HG03558 (cell line): ENCODE data around the gene LZTS3.
"Not testable (repeated sequence)": the region's sequence is repeated elsewhere in the genome, so short reads cannot be mapped to it uniquely, and the experiment has no call there.

ENCODE experiments used
- ATAC-seq: cut with Tn5 transposase; IDR thresholded peaks from one replicate; pipeline ENCODE4 v1.9.1; 2021; ENCODE audit warnings: moderate number of reproducible peaks; ENCODE audit not compliant: unreplicated experiment; ENCODE audit errors: extremely low read depth

LZTS3 gene

DNA sequence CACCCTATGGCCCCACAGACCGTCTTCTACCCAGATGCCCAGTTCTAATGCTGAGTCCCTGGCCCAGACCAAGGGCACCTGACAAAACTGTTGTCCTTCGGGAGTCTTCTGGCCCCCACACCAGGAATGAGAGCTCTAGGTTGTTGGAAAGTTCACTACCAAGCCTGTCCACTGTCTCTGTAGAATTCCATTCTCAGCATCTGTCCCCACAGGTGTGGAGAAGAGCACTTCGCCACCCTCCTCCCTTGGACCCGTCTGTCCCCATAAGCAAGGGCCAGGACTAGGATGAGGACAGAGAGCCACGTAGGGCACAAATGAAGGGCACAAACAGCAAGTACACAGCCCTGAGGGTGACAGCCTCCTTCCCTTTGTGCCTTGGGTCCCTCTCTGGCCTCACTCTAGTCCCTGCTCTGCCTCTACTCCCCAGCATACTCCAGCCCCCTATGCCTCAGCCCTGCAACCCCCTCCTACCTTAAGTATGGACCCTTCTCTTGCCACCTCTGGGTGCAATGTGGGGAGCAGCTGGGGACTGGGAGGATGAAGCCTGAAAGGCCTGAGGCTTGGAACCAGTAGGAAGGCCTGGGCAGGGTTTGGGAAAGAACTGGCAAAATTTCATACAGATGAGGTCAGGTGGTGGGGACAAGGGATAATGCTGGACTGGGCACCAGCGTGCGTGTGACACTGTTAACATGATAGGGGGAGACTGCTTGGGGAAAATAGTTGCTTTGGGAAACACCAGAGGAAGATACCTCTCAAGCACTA, 4.3 kb downstream of the LZTS3 start:
- no peak for ATAC-seq

DNA sequence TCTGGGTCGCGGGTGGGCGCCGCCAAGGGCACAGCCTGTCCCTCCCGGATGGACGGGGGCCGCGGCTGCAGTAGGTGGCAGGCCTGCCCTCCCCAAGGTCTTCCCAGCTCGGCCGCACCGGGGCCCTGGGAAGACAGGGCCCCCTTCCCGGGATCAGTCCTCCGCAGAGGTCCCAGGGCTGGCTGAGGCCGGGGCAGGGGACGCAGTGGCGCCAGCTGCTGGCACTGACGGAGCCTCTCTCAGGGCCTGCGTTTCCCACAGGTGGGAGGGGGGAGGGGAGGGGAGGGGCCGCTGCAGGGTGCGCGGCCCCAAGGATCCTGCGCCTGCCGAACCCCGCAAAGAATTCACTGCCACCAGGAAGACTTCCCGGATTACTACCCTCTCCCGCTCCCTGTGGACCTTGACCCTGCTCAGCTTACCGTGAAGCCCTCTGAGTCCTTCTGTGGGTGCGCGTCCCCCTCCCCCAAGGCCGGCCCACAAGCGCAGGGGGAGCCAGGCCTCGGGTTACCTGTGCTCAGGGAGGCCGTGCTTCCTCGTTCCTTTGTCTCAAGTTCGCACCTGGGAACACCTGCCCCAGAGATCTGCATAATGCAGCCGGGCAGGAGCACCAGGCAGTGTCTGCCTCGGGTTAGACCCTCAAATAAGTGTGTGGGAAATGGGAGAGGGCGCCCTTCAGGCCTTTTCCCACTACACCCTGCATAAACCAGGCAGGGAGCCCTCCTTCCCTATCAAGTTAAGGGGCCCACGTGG, 5.1 kb downstream of the LZTS3 start:
- no peak for ATAC-seq

- ATAC-seq, result no peak
These were observed 5.6 kb downstream of the LZTS3 start for GRCh38 chr20:3167738-3168078.

DNA sequence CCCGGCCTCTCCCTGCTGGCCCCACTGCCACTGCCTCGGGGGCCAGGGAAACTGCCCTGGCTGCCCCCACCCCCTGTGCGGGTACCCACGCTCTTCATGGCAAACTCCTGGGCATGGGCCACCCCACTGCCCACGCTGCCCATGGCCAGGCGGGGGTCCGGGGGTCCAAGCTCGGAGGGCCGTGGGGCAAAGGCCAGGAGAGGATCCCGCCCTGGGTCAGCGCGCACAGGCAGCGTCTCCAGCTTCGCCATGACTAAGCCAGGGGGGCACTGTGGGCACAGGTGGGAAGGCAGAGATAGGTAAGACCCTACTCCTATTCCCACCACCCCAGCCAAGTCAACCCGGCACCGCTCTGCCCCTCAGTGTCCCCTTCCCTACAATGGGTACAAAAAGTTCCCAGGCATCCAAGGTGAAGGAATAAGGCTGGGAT, 6.4 kb downstream of the LZTS3 start:
- no peak for ATAC-seq

DNA sequence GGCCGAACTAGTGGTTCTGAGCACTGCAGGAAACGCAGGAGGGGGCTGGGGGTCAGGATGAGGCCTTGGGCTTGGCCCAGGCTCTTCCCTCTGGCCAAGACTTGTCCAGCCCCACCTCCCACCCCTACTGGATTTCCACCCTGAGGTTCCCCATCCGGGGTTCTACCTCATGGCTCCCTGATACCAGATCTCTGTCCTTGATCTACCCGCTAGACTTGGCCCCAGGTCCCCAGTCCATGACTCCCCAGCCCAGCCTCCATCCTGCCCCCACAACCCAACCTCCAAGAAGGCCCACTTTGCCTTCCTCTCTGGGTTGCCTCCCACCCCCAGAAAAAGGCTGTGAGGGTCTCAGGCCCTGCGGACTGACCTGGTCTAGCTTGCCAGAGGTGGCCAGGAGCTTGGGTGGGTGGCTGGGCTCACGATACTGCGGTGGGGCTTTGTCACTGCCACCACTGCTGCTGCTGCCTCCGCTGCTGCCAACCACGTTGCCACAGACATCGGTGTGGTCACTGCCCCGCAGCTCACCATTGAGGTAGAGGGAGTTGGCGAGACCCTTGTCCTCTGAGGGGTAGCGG, 6.9 kb downstream of the LZTS3 start:
- ATAC-seq, result no peak

- ATAC-seq, result no peak
These were observed 7.6 kb downstream of the LZTS3 start for GRCh38 chr20:3165473-3166337.

DNA sequence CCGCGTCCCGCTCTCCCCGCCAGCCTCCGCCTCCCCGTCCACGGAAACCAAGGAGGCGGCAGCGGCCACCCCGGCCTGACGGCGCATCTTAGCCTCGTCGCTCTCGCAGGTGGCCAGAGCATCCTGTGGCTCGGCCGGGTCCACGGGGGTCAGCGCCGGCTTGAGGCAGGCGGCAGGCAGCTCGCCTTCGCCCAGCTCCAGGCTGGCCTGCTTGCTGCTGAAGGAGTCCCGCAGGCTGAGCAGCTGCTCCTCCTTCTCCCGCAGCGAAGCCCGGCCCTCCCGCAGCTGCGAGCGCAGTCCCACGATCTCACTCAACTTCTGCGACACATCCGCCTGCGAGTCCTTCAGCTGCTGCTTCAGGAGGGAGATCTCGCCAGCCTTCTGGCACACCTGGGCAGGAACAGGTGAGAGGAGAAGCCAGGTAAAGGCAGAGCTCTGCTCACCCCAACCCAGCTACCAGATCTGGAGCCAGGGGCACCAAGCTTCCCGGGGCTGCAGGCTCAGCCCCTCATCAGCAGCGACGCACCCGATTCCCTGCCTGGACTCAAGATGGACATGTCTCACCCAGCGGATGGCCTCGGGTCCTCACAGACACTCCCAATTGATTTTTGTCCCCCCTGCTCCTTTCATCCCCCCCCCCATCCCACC, 8.5 kb downstream of the LZTS3 start:
- ATAC-seq, result no peak

DNA sequence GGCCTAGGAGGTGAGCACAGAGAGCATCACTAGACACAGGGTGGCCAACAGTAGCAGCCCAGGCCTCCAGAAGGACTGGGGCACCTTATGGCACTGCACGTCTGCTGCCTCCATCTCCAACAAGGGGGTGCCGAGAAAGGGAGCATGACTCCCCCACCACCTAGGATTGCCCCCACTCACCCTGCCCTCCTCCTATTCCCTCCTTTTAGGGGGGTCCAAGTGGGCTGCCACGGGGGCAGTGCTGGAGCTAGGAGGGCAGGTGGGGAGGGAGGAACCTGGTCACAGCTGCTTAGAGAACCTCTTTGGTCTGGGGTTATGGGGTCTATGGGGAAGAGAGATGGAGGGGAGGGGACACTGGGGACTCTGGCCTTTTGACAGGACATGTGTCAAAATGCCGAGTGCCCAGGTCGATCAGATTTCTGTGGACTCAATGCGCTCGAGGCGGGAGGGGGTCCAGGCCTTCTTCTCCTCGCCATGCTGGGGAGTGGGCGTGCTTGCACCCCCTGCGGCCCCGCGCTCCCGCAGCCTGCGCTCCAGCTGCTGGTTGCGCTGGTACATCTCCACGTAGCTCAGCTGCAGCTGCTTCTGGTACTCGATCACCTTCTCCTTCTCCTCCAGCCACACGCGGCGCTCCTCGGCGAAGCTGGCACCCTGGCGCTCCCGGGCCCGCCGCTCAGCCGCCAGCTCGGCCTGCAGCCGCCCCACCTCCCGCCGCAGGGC, 9.1 kb downstream of the LZTS3 start:
- ATAC-seq, result no peak

GRCh38 chr20:3163099-3164042, 10.0 kb downstream of the LZTS3 start:
- no peak for ATAC-seq

GRCh38 chr20:3162080-3162611, 11.2 kb downstream of the LZTS3 start:
- no peak for ATAC-seq

DNA sequence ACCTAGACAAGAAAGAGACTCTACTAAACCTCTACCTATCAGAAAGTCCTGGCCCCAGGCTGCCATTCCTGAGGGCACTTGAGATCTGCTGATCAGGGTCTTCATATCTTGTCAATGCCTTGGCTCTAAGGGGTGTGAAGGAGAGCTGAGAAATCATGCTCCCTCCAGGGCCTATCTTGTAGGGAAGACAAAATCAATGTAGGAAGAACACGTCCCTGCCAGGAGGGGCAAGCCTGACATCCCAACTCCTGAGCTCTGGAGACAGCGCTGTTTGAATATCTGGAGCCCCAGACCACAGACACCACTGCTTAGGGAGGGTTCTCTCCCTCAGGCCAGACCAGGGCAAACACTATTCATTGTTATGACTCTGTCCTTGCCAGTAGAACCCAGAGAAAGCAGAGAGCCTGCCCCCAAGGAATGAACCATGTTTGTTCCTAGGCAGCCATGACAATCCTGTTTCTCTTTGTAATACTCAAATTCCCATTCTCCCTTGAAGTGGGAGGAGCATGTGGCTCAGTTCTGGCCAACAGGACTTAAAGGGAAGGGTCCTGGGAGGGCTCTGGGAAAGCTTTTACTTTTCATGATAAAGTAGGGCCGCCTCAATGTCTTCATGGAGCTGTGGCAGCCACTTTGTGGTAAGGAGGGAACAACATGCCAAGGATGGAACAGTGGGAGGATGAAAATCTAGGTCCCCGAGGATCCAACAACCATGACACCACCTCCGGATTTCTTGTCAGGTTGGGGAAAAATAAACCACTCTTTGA, 11.9 kb downstream of the LZTS3 start:
- no peak for ATAC-seq

GRCh38 chr20:3160418-3160817, 12.9 kb downstream of the LZTS3 start:
- no peak for ATAC-seq

DNA sequence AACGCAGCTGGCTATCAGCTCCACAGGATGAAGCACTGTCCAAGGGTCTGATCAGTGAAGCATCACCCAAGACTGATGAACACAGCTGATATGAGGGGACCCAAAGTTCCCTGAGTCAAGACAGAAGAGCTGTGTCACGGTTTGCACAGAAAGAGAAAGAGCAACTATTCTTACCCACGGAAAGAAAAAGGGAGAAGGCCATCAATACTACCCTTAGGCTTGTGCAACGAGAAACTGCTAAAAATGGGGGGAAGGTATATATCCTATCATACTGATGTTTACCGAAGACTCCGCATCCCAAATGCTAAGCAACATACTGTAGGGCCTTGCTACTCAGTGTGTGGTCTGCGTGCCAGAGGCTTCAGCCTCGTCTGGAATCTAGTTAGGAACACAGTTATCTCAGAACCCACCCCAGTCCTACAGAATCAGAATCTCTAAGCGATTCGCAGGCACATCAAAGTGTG, 14.3 kb downstream of the LZTS3 start:
- no peak for ATAC-seq

- no peak for ATAC-seq
These were observed 15.5 kb downstream of the LZTS3 start for GRCh38 chr20:3157817-3158216.

DNA sequence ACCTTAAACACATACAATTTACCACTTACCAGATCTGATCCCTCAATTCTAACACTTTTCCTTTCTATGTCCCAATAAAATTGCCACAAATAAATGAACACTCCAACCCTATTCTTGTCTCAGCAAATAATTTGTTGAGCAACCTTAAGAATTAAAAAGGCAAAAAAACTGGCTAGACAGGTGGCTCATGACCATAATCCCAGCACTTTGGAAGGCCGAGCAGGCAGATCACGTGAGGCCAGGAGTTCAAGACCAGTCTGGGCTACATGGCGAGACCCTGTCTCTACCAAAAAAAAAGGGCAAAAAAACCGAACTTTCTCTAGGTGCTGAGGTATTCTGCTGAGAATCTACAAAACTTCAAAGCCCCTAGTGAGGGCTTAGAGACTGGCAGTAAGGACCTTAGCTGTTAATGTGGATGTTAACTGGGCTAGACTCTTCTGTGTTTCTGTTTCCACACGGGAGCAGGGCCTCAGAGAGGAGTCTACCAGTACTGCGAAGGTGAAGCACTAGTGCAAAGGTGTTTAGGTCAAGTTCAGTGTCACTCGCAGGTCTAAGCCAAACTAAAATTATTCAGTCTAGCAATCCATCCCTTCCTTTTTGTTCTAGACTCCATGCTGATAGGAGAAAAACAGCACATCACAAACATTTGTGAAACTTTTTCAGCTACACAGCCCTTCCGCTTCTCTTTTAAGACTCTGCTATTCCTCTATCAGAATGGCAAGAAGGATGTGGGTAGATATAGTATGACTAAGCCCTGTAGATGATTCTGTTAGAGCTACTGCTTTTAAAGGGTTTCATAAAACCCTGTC, 16.3 kb downstream of the LZTS3 start:
- peak; percentile 48 for ATAC-seq

- ATAC-seq, result not testable (repeated sequence)
These were observed 21.2 kb downstream of the LZTS3 start for GRCh38 chr20:3152057-3152644.
